Measurements from ENCODE around the gene TMEM91.

Gene TMEM91

GRCh38 chr19:41427647-41428480 is 51.5 kb downstream of the TMEM91 start:
- peak in 1 of 3 experiments; percentile 9 for DNase-seq (ENCODE audit: low read depth in 2 of 3, low spot score in 2 of 3)

- DNase-seq (ENCODE audit: low read depth in 2 of 3, low spot score in 2 of 3) = no peak
Observed at GRCh38 chr19:41428481-41428859, 52.1 kb downstream of the TMEM91 start.

- no peak for DNase-seq (ENCODE audit: low read depth in 2 of 3, low spot score in 2 of 3)
Observed at GRCh38 chr19:41430922-41431321, 54.6 kb downstream of the TMEM91 start.

- no peak for DNase-seq (ENCODE audit: low read depth in 2 of 3, low spot score in 2 of 3)
Observed at GRCh38 chr19:41431426-41432386, 55.4 kb downstream of the TMEM91 start.

GRCh38 chr19:41433171-41433570 is 56.8 kb downstream of the TMEM91 start:
- DNase-seq (ENCODE audit: low read depth in 2 of 3, low spot score in 2 of 3) = no peak
